ENCODE results near the gene DNAJB13. TPM values are rescaled to one million over a fixed set of nuclear protein-coding genes. Genes with fewer than 3 reads are reported as not detected.
A peak's percentile ranks its signal among the peaks of the same experiment; 100 is the strongest.

The DNAJB13 gene
- total and polyA plus RNA-seq, 2 donors (not counting 1 experiment from before 2014, with no cell fraction given): 0.15 to 0.27 TPM

- Histone ChIP-seq H3K4me1 (ENCODE audit: control insufficient read depth in 2 of 2, insufficient read depth in 2 of 2, low read length in 2 of 2) (peaks cover 56 to 57% of the 10 kb centered on the region in 2 donors), H2AFZ (ENCODE audit: insufficient read depth, low read depth, low read length, poor library complexity, severe bottlenecking) (no peak overlapping the region), H3K79me2 (ENCODE audit: control insufficient read depth, insufficient read depth, low read length) (no peaks in the 10 kb centered on the region), H3K27ac (ENCODE audit: low read length in 2 of 2) (peak overlapping the region; percentile 72 to 98), H3K4me2 (replicated peaks; ENCODE audit: low read depth, low read length, poor library complexity, severe bottlenecking) (peak overlapping the region; percentile 54), H3K9ac (ENCODE audit: low read length) (peak overlapping the region; percentile 44), H3K36me3 (replicated peaks in 1 of 2; ENCODE audit: control extremely low read depth in 1 of 2, control insufficient read depth in 1 of 2, extremely low read depth in 1 of 2, insufficient read depth in 2 of 2, low read length in 1 of 2) (peaks cover 0 to 14% of the 10 kb centered on the region in 2 experiments), H3K9me3 (ENCODE audit: control extremely low read depth in 1 of 3, control insufficient read depth in 2 of 3, insufficient read depth in 1 of 3, low read length in 2 of 3) (no peaks in the 10 kb centered on the region), H3K4me3 (ENCODE audit: control extremely low read depth in 1 of 5, extremely low read depth in 1 of 5, insufficient read depth in 1 of 5, low read depth in 2 of 5, low read length in 4 of 5) (no peak overlapping the region), H4K20me1 (ENCODE audit: control insufficient read depth, insufficient read depth, low read length, poor library complexity, severe bottlenecking) (no peaks in the 10 kb centered on the region), H3K27me3 (replicated peaks in 1 of 4; ENCODE audit: control extremely low read depth in 1 of 4, control insufficient read depth in 3 of 4, insufficient read depth in 4 of 4, low read length in 3 of 4) (no peaks in the 10 kb centered on the region)
- POLR2A ChIA-PET: interaction anchor here (1.3 to 4.5 kb wide), 4 partner anchors 11 to 21 kb away, joined by 3 to 63 read pairs (median 9); partner anchors contain the start of gene UCP2
- no peaks in the 10 kb centered on the region for H3K27me3 Mint-ChIP-seq
- CTCF ChIA-PET: interaction anchor here (0.6 kb wide), 1 partner anchor 19 kb away, joined by 3 read pairs; no protein-coding TSS in a partner anchor
- ATAC-seq (ENCODE audit: low read depth) (peak; percentile 28), DNase-seq (peak; percentile 81)
- H3K4me1 Mint-ChIP-seq: peaks cover 65% of the 10 kb centered on the region
- peak overlapping the region; percentile 93 for H3K27ac Mint-ChIP-seq
- H3K4me3 Mint-ChIP-seq: peak overlapping the region; percentile 71
- 57% methylated on average over 7 of the region's 8 CpGs for whole genome bisulfite sequencing (ENCODE audit: insufficient coverage)
- H3K9me3 Mint-ChIP-seq (ENCODE audit: insufficient read depth): no peaks in the 10 kb centered on the region
- TF ChIP-seq EZH2 (IDR thresholded peaks at IDR 0.05; ENCODE audit: borderline replicate concordance, insufficient read depth, low read depth, low read length, poor library complexity, severe bottlenecking): no peak
- no peak for TF ChIP-seq CTCF (IDR thresholded peaks at IDR 0.05)
- intact Hi-C loops (cut with micrococcal nuclease): loop anchor here (5.0 to 10.0 kb wide), 2 partner anchors 33 to 1565 kb away; partner anchors contain the start of gene CLPB
Observed at GRCh38 chr11:73999581-74000306, 48.9 kb downstream of the DNAJB13 start.
